Measurements from ENCODE around the gene NTRK1.

NTRK1 gene

DNA sequence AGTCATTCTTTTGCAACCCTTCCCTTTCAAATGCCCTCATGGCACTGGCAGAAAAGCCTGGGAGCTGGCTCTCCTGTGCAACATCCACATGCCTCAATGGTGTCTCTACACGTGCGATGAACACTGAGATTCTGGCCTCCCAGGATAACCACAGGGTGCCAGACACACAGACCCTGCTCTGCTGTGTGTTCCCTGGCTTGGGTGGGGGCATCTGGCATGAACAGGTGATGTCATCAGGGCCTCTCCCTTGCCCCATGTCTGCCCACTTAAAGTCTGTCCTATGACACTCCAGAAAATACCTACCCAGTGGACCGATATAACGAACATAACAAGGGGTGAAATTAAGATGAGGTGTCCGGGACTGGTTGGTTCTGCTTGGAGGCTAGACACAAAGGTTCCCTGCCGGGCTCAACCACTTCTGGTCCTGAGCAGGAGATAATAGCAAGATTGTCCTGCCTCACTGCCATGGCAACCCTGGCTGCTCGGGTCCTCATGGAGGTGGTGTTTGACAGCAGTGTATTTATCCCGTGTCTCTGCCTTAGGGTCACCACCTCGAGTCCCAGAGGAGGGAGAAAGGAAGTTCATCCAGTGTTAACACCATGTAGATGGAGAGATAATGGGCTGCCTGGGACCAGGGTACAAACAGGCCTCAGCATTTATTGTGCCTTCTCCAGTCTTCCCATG is 21.1 kb upstream of the NTRK1 start:
- DNase-seq: no peak

GRCh38 chr1:156840186-156840897 is 20.3 kb upstream of the NTRK1 start:
- DNase-seq: no peak

GRCh38 chr1:156840898-156841279 is 19.8 kb upstream of the NTRK1 start:
- DNase-seq: no peak

DNA sequence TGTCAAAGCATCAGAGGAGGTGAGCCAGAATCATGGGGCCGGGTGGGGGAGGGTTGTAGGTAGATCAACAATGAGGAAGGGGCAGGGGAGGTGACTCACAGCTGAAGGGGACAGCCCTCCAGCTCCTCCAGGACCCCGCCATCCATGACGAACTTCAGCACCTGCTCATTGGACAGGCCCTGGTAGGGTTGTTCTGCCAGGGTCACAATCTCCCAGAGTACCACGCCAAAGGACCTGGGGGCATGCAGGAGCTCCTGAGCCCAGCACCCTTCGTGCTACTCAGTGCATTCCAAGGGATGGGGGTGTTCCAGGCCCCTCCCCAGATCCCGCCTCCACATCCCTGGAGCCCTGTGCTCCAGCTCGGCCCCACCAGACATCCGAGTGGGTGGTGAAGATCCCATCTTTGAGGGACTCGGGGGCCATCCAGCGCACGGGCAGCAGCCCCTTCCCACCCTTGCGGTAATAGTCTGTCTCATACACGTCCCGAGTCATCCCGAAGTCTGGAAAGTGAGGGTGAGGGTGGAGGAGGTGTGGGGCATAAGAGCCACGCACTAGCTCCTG is 19.3 kb upstream of the NTRK1 start:
- no peak for DNase-seq

GRCh38 chr1:156842618-156843300 is 17.9 kb upstream of the NTRK1 start:
- DNase-seq: no peak

GRCh38 chr1:156844102-156844501 is 16.6 kb upstream of the NTRK1 start:
- no peak for DNase-seq

- no peak for DNase-seq
Measured at GRCh38 chr1:156844638-156845037, 16.0 kb upstream of the NTRK1 start.

DNA sequence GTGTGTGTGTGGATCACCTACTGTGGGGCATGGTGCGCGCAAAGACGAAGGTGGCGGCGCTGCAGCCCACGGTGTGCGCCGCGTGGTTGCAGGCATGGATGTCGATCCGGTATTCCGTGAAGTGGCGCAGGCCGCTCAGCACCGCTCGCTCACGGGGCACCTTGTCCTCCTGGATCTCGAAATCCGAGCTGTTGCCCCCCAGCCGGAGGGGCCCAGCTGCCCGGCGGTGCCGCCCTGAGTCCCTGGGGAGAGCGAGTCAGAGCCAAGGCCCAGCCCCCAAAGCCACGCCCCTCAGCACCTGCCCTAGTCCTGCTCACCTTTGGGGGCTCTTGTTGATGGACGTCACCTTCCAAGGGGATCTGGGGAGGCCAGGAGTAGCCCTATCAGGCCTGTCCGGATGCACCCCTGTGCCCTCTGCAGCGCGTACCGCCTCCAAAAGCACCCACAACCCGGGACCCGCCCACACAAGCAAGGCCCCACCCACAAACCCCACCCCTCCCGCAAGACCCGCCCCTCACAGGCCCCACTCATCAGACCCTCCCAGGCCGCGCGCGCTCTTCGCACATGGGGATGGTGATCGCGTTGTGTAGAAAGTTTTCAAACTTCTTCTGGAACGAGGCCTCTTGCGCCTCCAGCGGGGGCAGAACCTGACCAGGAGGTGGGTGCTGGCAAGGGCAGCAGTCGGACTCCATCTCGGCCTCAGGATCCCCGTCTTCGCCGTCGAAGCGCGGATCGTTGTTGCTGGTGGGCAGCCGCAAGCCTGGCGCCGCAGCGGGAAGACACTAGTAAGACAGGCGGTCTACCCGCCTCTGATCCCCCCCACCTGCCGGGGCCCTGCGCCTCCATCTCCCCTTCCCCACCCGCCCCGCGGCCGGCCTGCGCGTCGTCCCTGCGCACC is 15.4 kb upstream of the NTRK1 start:
- DNase-seq: no peak

- no peak for DNase-seq
Measured at GRCh38 chr1:156845953-156846545, 14.6 kb upstream of the NTRK1 start.

DNA sequence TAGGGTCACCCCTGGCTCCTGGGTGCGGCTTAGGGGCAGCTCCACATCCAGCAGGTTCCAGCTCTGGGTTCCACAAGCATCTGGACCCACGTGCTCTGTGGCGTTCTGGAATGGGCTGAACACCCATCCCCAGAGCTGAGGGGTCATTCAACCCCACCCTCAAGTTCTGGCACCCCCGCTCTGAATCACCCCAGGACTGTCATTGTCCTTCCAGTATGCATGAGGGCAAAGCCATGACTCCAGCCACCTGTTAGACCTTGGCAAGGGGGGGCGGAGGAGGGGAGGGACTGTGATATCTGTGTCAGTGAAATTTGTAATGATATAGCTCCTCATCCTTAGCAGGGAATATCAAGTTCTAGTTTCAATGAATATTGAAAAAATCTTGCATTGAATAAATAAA is 14.0 kb upstream of the NTRK1 start:
- DNase-seq: no peak

DNA sequence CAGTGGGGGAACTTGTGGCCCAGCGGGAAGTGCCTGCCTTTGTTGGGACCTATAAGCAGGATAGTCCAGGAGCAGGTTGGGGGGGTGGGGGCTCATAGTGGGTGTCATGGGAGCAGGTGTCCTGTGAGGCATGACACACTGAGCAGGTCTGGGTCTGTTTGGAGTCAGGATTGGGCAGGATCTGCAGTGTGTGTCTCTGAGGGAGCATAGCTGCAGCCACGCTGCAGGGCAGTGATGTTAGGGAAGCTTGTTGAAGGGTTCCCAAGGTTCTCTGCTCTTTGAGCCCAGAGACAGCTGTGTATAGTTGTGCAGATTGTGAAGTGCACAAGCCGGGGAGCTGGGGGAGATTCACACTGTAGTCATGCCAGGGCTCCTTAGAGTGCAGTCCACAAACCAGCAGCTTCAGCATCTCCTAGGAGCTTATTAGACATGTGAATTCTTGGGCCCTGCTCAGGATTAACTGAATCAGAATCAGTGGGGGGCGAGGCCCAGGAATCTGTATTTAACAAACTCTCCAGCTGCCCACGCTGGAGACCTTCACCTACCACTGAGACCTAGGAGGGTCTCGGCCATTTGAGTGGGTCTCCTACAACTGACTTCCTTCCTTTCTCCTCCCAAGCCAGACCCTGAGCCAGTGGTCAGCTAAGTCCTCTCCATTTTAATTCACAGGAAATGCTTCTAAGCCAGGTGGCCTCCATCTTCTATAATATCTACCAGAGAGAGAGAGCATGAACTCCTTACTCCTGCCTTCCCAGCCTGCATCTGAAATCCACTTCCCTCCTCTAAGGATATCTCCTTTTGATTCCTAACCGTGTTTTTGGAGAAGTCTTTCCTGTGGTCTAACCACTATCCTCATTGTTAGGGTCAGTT is 12.8 kb upstream of the NTRK1 start:
- DNase-seq: no peak

DNA sequence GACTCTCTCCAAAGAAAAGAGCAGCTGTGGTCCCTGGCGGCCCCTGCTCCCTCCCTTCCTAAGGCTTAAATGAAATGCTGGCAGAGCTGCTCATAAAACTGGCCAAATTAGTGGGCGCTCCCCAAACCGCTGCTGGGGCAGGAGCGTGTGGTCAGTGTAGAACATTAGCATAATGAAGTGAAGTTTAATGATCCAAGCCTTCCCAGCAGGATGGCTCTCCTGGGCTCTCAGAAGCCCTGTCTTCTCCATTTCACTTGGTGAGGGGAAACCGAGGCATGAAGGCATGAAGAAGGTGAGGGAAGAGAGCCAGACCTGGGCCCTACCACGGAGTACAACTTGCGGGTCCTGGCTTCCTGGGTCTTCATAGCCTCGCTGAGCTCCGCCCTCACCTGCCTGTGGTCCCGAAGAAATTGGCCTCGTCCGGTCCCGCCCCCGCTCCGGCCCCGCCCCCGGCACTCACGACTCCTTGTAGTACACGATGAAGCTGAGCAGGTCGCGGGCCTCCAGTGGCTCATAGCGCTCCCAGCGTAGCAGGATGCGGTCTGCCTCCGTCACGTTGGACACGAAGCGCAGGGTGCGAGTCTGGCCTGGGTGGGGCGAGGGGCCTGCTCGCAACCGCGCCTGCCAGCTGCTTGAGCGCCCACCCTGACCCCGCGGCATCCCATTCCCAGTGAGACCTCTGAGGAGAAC is 12.1 kb upstream of the NTRK1 start:
- DNase-seq: no peak

DNA sequence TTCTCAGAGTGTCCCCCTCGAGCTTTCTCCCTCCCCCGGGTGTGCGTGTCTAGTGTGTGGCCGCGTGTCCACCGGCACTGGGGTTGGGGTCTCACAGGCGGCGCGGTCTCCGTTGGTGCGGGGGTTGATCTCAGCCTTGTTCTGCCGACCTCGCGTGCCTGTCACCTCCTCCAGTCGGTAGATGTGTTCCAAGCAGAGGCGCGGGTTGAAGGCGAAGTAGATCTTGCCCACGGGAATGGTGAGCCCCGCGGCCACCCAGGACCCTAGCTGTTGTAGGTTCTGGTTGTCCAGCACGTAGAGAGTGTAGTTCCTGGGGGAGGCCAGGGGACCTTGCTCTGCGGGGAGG is 11.5 kb upstream of the NTRK1 start:
- DNase-seq: no peak

DNA sequence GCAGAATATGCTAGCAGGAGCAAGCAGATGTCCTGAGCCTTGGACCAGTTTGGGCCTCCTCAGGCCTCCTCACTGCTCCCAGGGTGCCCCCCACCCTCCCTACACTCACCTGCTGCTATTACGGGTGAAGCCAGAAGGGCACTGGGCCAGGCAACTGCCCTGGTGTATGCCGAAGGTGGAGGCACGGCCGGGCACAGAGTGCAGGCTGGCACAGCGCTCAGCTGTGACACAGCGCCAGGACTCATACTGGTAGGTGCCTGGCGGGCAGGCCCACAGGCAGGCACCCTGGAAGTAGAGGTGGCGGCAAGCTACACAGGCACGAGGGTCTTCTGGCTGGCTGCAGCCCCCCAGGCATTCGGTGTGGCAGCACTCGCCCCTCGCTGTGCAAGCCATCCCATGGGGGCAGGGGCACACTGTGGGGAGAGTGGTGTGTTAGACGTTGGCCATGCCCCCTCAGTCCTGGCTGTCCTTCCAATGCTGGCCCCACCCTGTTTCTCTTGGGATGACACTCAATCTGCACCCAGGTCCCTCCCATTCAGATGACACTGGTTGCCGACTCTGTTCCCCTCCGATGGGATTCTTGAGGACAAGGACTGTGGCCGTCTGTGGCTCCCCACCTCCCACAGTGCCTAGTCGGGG is 8.8 kb upstream of the NTRK1 start:
- peak in 1 of 2 experiments; percentile 8 for DNase-seq

GRCh38 chr1:156852418-156852874 is 8.2 kb upstream of the NTRK1 start:
- peak in 1 of 2 experiments; percentile 14 for DNase-seq

DNA sequence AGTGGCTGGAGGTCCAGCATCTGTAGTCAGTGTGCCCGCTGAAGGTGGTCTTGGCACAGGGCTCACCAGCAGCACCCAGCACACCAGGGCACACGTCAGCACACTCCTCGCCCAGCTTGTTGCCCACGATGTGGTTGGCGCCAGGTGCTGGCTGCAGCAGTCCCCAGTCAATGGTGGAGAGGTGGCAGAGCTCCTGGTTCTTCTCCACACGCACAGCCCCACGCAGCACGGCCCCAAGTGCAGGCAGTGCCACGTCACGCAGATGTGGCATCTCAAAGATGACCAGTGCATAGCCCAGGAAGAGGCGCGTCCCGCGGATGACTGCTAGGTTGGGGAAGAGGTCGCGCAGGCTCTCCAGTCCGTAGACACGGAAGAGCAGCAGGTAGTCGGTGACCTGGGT is 6.9 kb upstream of the NTRK1 start:
- no peak for DNase-seq

GRCh38 chr1:156854634-156855033 is 6.0 kb upstream of the NTRK1 start:
- no peak for DNase-seq

DNA sequence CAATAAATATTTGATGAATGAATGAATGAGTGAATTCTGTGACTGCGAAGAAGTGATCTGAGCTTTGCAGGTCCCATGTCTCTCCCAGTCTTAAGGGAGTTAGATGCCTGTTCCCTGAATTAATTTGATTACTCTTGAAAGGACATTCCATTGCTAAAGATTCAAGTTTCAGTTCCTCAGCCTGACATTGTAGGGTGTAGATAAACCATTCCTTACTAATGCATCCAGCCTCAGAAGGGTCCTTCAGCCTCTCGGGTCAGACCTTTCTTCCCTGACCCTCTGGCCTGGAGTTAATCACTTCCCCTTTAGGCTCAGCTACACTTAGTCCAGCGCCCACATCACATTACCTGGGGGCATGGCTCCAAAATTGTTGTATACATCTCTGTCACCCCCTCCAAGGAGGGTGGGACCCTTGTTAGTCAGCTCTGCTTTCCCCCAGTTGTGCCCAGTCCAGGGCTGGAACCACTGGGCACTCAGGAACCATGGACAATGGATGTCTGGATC is 4.3 kb upstream of the NTRK1 start:
- DNase-seq: no peak

- no peak for DNase-seq
Measured at GRCh38 chr1:156857532-156857931, 3.1 kb upstream of the NTRK1 start.

DNA sequence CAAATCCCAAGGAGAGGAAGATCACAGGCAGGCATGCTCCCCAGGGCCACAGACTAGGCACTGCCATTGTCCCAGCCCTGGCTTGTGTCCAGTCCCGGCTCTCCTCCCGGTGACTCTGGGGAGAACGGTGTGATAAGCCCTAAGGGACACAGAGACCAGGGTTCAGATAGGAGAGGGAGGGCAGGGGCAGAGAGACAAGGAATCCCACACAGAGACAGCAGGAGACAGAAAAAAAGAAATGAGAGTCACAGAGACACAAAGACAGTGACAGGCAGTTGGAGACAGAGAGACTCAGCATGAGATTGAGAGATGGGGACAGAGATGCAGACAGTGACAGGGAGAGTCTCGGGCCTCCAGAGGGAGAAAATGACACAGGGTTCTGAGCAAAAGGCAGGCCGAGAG is 2.1 kb upstream of the NTRK1 start:
- DNase-seq: no peak
